Jurkat, Clone E6-1 (cell line): ENCODE measurements around the gene GRHL3. TPM values are rescaled to one million over a fixed set of nuclear protein-coding genes. Genes with fewer than 3 reads are reported as not detected.
"Not testable (repeated sequence)": the region's sequence is repeated elsewhere in the genome, so short reads cannot be mapped to it uniquely, and the experiment has no call there.

Experiments used
- DNase-seq: peaks from one replicate; pipeline ENCODE4 v3.0.0-alpha.2; 2011; ENCODE audit warnings: low read depth, low spot score
- H3K4me3 ChIP-seq: 2 replicates; pipeline ENCODE4 v1.5.1; 2011; ENCODE audit warnings: mild to moderate bottlenecking, low read length, control low read depth, moderate library complexity
- polyA plus RNA-seq: library from polyadenylated mRNA; unstranded; fragments of >200 nt; gene quantifications from one replicate; pipeline ENCODE4 v1.2.1, GENCODE V29; 2012; ENCODE audit warnings: missing spikeins; ENCODE audit not compliant: insufficient read length, insufficient read depth

Gene GRHL3
- not detected for polyA plus RNA-seq

GRCh38 chr1:24319312-24319863, at the start of gene GRHL3:
GRHL3 (plus strand) TSS chr1:24319357; CDS start chr1:24319552, 195 bp downstream.
- no peak within 1 kb of the TSS for H3K4me3 ChIP-seq
- DNase-seq: no peak

DNA sequence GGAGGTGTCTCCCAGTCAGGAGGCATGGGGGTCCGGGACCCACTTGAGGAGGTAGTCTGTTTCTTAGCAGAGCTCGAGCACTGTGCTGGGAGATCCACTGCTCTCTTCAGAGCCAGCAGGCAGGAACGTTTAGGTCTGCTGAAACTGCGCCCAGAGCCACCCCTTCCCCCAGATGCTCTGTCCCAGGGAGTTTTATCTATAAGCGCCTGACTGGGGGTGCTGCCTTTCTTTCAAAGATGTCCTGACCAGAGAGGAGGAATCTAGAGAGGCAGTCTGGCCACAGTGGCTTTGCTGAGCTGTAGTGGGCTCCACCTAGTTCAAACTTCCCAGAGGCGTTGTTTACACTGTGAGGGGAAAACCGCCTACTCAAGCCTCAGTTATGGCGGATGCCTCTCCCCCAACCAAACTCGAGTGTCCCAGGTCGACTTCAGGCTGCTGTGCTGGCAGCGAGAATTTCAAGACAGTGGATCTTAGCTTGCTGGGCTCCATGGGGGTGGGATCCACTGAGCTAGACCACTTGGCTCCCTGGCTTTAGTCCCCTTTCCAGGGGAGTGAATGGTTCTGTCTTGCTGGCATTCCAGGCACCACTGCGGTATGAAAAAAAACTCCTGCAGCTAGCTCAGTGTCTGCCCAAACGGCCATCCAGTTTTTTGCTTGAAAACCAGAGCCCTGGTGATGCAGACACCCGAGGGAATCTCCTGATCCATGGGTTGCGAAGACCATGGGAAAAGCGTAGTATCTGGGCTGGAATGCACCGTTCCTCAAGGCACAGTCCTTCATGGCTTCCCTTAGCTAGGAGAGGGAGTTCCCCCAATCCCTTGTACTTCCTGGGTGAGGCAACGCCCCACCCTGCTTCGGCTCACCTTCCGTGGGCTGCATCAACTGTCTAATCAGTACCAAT, 44.7 kb upstream of the GRHL3 start:
- H3K4me3 ChIP-seq, DNase-seq: not testable (repeated sequence)

- no peak for DNase-seq
- H3K4me3 ChIP-seq: no peak overlapping the region
Measured at GRCh38 chr1:24275104-24275410, 44.1 kb upstream of the GRHL3 start.

DNA sequence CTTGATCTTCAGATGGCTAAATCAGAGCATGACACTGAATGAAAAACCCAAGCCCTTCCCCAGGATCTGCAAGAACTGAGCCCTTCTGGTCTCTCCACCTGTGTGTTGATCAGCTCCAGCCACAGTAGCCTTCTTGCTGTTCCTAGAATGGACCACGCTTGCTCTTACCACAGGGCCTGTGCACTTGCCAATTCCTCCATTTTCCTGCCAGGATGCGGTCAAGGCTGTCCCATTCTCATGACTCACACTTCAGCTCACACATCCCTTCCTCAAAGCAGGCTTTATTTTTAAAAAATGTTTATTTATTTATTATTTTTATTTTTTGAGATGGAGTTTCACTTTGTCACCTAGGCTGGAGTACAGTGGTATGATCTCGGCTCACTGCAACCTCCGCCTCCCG, 43.6 kb upstream of the GRHL3 start:
- no peak overlapping the region for H3K4me3 ChIP-seq
- no peak for DNase-seq

DNA sequence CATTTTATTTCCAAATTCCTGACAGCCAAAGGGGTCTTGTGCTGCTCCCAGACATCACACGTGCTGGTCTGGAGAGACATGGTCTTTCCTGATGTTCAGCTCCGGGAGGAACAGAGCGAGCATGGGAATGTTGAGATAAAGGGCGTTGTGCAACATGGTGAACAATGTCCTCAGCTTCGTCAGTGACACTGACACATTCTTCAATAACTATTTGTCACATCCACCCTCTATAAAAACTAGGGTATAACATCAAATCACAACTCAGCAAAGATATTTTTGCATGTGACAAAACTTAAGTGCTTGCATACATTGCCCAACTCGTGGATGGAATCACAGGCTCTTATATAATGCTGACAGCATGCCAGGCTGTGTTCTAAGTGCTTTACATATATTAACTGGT, 42.4 kb upstream of the GRHL3 start:
- H3K4me3 ChIP-seq: no peak overlapping the region
- no peak for DNase-seq

DNA sequence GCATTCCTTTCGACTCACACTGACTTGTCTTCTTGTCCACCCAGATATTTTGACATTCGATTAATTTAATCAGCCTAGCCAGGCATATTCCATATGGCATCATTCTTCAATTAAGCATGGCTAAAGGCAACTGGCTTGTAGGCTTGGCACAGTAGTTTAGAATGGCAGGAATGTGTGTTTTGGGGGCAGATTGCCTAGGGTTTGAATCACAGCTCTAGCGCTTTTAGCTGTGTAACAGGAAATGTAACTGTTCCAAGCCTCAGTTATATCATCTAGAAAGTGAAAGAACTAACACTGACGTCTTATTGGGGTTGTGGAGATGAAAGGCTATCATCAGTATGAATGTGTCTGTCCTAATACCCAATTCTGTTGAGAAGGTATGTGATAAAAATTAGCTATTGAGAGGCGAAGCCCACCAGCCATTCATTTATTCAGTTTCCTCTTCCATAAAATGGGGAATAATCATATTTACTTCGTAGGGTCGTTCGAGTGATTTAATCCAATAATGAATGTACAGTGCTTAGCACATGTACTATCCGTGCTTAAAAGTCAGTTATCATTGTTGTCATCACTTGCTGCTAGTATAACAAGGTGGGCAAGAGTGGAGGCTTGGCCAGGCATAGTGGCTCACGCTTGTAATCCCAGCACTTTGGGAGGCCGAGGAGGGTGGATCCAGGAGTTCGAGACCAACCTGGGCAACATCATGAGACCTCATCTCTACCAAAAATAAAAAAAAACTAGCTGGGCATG, 41.6 kb upstream of the GRHL3 start:
- H3K4me3 ChIP-seq: no peak overlapping the region
- DNase-seq: no peak

GRCh38 chr1:24278726-24279125, 40.4 kb upstream of the GRHL3 start:
- H3K4me3 ChIP-seq: no peak overlapping the region
- no peak for DNase-seq

DNA sequence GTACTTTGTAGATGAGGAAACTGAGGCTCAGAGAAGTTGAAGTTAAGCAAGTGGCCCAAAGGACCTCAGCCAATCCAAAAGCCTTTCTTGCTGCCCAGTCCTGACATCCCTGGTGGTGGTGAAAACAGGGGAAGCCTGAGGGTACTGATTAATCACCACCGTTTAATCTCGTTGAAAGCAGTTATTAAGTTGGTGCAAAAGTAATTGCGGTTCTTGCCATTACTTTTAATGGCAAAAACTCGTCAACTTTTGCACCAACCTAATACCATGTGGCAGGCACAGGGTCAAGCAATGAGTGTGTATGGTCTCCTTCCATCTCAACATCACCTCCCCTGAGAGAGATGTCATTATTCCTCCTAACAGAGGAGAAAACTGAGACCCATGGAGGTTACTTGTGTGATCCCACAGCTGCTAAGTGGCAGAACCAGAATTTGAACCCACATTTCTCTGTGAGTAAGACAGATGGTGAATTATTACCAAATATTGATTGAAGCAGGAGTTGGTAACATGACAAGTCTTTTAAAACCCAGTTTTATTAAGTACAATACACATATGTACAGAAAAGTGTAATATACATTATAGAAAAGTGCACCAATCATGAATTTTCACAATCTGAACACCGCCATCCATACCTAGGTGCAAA, 39.4 kb upstream of the GRHL3 start:
- no peak overlapping the region for H3K4me3 ChIP-seq
- DNase-seq: no peak

GRCh38 chr1:24281591-24281990, 37.6 kb upstream of the GRHL3 start:
- DNase-seq: no peak
- H3K4me3 ChIP-seq: no peak overlapping the region

- DNase-seq: no peak
Measured at GRCh38 chr1:24282491-24282890, 36.7 kb upstream of the GRHL3 start.

GRCh38 chr1:24283326-24284155, 35.6 kb upstream of the GRHL3 start:
- H3K4me3 ChIP-seq: no peak overlapping the region
- DNase-seq: no peak

More at GRCh38 chr1:24282491-24282890, 36.7 kb upstream of the GRHL3 start:
- H3K4me3 ChIP-seq: no peak overlapping the region

GRCh38 chr1:24284156-24284471, 35.0 kb upstream of the GRHL3 start:
- no peak for DNase-seq

GRCh38 chr1:24285231-24285630, 33.9 kb upstream of the GRHL3 start:
- no peak overlapping the region for H3K4me3 ChIP-seq
- DNase-seq: no peak

More at GRCh38 chr1:24284156-24284471, 35.0 kb upstream of the GRHL3 start:
- no peak overlapping the region for H3K4me3 ChIP-seq

DNA sequence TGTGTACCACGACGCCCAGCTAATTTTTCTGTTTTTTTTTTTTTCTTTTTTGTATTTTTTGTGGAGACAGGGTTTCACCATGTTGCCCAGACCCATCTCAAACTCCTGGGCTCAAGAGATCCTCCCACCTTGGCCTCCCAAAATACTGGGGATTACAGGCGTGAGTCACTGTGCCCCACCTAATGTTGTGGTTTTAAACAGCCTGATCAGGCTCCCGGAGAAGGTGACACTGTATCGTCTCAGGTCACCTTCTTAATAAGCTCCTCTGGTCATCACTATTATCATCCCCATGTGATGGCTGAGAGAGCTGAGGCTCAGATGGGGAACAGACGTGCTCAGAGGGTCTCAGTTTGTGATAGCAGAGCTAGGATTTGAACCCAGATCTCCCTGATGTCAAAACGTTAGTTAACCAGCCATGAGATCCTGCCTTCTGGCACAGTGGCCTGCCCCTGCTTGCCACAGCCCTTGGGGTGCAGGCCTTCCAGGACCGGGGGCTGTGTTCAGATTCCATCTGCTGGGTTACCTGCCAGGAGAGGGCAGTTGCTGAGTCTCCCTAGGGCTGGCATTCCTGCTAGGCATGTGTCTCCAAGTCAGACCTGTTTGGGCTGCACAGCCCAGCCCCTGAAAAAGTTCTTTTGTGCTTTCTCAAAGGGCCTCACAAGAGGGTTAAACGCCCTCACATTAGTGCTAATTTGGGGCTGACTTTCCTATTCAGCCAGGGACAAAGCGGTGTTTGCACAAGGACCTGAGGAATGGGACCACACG, 32.7 kb upstream of the GRHL3 start:
- DNase-seq: no peak
- no peak overlapping the region for H3K4me3 ChIP-seq

DNA sequence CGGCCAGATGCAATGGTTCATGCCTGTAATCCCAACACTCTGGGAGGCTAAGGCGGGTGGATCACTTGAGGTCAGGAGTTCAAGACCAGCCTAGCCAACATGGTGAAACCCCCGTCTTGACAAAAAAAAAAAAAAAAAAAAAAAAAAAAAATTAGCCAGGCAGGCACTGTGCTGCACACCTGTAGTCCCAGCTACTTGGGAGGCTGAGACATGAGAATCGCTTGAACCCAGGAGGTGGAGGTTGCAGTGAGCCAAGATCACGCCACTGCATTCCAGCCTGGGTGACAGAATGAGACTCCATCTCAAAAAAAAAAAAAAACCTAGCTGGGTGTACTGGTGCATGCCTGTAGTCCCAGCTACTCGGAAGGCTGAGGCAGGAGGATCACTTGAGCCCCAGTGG, 31.4 kb upstream of the GRHL3 start:
- DNase-seq, H3K4me3 ChIP-seq: not testable (repeated sequence)

DNA sequence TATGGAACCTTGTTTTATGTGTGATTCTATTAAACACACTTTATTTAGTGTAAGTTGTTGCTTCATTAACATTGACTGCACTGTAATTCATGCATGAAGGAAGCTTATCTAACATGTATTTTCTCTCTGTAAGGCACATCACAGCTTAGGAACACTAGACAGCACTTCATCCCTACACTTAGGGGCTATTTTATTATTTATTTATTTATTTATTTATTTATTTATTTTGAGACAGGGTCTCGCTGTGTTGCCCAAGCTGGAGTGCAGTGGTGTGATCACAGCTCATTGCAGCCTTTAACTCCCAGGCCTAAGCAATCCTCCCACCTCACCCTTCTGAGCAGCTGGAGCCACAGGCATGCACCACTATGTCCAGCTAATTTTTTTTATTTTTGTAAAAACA, 30.7 kb upstream of the GRHL3 start:
- DNase-seq: no peak
- H3K4me3 ChIP-seq: no peak overlapping the region

- H3K4me3 ChIP-seq: no peak overlapping the region
- no peak for DNase-seq
Measured at GRCh38 chr1:24289937-24290595, 29.1 kb upstream of the GRHL3 start.
